T-helper 2 cell treated with Interferon-gamma antibody and Interleukin-4, amounts not matched to agents 100 ng/mL and 5 ng/mL, for 36 hours (primary cell): ENCODE results near the gene YARS1. TPM values are rescaled to one million over a fixed set of nuclear protein-coding genes. Genes with fewer than 3 reads are reported as not detected.

ENCODE experiments used
- intact Hi-C: fragments of 100-400 bp; cut with micrococcal nuclease; formaldehyde crosslinking; loops from one replicate; pipeline ENCODE4 v1.15.1; 2023
- total RNA-seq: library from RNA; stranded (reverse); gene quantifications from 2 replicates; pipeline ENCODE4 v1.2.3, GENCODE V29; 2022

Gene YARS1
- total RNA-seq, 1 donor from 2014 or later: 157 TPM

DNA sequence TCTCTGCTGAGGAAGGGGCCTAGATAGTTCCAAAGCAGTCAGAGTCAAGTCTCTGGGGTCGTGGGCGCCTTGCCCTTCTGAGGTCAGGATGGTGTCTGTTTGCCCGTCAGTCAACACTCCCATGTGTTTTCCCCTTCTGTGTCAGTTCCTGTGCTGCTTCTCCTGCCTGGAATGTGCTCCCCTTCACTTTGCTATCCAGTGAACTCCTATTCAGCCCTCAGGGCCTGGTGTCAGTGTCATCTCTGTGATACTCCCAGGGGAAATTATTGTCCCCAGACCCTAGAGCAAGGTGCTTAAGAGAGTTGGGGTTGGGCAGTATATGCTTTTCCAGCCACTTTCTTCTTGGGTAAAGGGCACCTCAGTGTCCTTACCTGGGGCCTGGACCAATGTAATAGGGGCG lies 68.8 kb downstream of the YARS1 start:
- intact Hi-C loops: no loop called here

DNA sequence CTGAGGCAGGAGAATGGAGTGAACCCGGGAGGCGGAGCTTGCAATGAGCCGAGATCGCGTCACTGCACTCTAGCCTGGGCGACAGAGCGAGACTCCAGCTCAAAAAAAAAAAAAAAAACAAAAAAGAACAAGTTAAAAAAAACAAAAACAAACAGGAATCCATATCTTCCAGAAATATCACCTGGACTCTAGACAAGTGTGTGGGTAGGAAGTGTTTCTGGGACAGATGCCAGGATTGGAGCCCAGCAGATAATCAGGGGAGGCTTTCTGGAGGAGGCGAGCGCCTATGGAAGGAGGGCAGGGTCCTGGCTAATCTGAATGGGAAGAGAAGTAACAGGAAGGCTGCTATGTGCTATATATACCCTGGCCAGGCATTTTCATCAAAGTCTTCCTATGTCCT lies 71.0 kb downstream of the YARS1 start:
- intact Hi-C loops: no loop called here

DNA sequence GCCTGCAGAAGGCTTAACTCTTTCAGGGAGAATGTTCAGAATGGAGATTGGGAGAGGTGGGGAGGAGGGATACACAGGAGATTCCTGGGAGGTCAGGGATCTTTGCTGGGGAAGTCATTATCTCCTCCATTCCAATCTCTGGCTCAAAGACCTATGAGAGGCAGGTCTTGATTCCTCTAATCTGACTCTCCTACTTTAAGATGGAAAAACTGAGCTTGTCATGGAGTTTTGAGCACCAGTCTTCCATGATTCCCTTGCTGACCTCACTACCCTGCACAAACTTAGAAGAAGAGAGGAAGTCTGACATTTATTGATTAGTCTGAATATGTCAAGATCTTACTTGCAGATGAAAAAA lies 73.1 kb downstream of the YARS1 start:
- intact Hi-C loops: no loop called here

DNA sequence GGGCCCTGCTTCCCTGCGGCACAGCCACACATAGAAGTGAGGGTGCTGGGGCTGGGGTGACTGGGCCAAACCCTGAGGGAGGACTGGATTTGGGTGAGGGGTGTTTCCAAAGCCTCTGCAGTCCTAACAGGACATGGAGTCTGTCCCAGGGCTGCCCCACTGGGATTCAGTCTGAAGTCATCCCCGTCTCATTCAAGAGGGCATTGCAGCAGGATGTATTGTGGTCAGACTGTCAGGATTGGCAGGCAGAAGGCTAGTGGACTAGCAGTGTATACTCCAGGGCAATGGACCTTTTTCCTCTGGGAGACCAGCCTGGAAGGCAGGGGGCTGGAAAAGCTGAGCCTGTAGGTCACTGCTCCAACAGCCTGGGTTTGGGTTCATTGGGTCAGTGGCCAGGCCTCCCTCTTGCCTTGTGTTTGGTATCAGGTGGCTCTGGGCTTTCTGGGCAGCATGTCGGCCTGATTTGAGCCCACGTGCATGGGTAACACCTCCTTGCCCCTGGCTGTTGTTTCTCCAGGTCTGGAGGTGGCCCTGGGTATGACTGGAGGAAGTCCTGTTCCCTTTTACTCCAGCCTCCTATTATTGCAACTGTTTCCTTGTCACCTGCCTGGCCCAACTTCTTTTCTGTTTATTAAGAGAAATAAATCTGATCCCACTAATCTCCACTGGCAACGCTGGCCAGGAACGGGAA lies 73.6 kb downstream of the YARS1 start:
- intact Hi-C loops: no loop called here

DNA sequence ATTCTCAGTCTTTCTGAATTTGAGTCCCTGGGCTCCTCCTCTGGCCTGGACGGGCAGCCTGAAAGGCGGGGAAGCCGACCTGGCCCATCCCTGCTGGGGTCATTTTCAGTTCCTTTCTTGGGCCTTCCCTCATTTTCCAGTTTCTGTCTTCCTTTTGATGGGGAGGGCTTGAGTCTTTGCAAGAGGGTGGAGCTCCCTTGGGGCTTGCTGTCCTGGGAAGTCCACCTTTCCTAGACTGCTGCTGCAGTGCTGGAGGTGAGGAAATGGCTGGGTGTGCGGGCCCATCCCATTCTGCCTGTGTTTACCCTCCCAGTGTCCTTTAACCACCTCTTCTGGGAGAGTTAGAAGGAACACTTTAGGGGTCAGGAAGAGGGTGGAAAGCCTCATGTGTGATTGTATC lies 74.2 kb downstream of the YARS1 start:
- intact Hi-C loops: no loop called here

DNA sequence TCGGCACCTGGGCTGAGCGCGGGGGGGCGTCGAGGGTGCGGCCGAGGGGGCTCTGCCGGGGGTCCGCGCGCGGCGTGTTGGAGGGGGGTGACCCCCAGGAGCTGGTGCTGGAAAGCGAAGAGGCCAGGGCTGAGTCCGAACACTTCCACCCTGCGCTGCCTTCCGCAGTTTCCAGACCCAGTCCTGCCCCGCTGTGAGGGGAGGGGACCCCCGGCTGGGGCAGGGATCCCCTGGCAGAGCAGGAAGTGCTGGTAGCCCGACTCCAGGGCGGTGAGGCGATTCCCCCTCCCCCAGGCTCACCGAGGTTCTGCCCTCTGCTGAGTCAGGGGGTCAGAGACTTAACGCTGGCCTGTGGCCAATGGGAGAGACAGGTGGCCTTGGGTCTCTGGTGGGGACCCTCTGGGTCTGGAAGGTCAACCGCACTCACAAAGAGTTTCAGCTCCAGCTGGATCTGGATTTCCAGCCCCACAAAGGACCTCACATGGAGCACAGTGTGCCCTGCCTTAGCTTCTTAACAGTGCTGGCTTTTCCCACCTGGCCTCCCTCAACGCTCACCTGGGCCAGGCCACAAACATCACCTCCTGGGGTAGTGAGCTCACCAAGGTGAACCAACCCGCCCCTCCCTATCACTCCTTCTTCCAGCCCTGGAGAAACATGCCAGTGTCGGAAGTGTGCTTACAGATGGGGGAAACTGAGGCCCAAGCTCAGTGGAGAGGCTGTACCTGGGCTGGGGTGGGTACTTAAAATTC lies 74.8 kb downstream of the YARS1 start:
- intact Hi-C loops: no loop called here

DNA sequence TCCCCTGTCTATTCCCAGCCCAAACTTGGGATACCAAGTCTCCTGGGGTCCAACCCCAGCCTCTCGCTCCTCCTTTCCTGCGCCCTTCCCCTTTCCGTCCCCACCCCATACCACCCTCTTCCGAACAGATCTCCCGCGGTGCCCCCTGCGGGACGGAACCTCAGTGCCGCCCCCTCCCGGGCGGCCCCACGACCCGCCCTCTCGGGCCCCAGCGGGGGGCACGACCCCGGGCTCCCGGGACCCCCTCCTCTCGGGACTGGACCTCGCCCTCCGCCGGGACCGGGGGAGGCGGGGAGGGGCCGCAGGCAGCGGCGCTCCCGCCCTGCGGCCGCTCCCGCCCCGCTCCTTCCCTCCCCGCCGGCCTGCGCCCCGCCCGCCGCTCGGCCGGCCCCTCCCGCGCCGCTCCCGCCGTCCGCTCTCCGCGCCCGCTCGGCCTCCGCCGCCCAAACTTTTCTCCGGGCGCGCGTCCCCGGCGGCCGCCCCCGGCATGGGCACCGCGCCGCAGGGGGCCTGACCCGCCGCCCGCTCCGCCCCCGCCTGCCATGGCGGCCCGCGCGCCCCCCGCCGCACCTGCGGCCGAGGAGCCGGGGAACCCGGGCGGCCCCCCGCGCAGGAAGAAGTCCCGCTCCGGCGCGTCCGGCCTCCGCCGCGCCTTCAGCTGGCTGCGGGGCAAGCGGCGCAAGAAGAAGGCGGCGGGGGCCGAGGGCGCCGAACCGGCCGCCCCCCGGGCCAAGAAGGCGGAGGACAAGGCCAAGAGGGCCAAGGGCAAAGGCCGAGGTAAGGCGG lies 75.6 kb downstream of the YARS1 start:
- intact Hi-C loops: no loop called here

DNA sequence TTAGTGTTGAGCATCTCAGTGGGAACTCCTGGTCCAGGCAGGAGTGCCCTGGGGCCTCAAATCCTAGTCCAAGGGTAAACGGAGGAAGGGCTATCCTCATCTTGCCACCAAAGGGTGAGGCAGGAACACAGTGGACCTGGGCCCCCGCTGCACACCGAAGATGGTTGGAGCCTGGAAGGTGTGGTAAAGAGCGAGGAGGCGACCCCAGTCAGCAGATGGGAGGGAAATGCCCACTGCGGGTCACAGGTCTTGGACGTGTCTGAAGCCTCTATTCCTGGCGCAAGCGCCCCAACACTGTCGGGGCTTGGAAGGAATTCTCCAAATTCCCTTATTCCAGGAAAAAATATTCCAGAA lies 76.1 kb downstream of the YARS1 start:
- intact Hi-C loops: no loop called here

DNA sequence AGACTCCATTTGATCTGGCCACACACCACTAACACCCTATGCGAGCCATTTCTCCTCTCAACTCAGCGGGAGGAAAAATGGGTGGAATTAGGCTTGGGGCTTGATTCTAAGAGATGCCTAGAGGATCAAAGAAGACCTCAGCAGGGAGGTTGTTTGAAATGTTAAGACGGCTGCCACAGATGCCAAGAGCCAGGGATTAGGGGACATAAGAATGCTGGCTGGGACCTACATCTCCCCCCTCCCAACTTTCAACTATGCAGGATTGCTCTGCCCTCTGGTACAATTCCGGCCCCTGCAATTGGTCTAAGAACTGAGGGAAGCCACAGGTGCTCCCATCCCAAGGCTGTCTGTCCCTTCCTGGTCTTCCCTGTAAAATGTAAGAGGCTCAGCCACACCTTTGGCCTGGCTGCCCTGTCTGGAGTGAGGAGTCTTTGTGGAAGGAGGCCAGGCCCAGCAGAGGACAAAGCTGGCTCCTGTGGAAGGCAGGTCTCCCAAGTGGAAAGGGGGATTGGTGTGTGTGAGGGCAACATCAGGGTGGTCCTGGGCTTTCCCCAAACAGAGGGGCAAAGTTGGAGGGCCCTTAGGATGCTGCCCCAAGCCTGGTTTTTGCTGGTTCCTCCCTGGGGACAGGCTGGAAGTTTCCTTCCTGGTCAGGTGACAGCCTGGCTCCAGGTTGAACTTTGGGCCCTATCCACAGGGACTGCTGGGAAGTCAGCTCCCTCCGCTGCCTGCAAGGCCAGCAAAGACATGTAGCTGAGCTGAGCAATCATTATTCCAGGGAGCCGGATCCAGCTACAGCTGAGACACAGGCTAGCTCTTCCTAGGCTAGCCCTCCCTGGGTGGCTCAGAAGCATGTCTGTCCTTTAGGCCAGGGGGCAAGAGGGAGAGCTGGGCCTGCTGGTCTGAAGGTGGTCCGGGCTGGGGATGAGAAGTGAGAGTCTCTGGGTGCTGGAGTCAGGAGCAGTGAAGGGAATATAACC lies 80.1 kb downstream of the YARS1 start:
- intact Hi-C loops: no loop called here

DNA sequence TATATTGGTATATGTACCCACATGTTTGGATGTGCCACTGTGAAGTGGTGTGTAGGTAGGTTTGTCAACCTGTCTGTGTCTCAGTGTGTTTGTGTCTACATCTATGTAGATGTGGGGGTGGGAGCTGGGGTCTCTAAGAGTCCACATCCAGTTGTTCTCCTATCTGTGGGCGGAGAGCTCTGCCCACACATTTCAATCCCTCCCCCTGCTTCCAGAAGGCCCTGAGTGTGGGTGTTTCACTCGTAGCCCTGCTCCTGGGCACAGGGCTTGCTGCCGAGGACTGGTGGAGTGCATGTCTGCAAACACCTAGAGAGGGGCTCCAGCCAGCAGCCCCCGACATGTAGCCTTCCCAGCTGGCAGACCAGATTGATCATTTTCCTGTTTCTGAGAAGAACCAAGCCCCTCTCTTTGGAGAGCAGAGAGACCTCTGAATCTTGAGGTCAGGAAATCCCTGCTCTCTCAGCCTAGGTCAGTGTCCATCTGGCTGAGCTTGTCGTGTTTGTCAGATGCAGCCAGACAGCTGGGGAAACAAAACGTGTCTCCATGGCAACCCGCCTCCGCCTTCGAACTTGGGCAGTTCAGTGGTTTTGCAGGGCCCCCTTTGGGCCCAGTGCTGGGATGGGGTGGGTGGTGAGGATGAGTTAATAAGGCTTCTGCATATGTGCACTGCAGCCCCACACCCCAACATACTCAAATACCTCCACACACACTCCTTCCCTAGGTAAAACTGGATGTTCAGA lies 83.4 kb downstream of the YARS1 start:
- intact Hi-C loops: no loop called here

DNA sequence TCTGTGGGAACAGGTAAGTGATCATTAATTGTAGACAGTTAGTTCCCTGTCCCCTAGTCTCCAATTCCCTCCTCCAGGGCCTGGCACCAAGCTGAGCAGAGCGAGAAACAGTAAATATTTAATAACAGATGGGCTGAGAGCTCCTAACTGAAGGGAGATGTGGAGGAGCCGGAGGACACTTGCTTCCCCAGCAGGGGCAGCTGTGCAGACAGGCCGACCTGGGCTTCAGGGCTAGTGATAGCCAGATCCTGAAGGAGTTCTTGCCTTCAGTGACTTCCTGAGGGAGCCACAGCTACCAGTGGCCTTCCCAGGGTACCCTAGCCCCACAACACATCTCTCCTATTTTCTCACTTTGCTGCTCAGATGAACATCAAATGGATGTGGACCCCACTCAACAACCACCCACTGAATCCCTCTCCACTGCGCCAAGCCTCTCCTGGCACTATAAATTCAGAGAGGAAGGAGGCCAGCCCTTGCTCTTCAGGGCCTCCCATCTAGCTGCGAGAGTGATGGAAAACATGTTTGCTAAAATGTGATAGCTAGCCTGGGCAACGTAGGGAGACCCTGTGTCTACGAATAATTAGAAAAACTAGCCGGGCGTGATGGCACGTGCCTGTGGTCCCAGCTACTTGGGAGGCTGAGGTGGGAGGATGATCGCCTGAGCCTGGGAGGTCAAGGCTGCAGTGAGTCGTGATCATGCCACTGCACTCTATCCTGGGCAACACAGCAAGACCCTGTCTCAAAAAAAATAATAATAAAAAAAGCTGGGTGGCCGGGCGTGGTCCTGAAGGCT lies 87.7 kb downstream of the YARS1 start:
- intact Hi-C loops: no loop called here

DNA sequence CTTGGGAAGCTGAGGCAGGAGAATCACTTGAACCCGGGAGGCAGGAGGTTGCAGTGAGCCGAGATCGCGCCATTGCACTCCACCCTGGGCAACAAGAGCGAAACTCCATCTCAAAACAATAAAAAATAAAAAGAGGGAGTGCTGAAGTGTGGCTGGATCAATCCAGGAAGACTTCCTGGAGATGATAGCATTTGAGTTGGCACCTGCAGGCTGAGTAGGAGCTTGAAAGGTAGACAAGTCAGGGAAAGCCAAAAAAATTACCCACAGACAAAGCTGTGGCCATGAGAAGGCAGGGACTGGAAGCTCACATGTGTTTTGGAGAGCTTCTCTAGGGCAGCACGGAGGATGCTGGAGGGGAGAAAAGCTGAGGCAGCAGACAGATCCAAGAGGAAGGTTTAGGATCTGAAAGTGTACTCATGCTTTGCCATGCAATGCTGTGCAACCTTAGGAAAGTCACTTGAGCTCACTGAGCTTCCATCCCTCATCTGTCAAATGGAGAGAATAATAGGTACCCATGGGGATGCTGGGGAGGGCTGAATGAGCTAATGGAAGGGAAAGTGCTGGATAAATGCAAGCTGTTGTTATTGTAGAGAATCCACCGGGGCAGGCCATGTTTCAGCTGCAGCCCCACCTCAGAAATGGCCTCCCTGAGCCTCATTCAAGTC lies 88.6 kb downstream of the YARS1 start:
- intact Hi-C loops: no loop called here

DNA sequence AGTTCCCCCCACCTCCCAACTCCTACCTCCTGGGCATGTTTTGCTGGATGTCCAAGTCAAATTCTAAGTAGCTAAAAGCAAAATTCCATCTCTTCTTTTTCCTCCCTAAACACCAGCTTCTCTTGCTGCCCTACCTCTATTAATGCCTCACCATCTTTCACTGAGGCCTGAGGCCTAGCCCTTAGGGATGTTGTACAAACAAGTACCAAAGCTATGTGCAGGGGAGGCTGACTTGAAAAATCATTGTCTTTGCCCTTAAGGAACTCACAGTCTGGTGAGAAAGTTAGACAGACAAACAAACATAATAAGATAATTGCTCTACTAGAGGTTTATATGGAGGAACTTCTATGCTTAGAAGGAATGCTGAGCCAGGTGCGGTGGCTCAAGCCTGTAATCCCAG lies 89.3 kb downstream of the YARS1 start:
- intact Hi-C loops: no loop called here

DNA sequence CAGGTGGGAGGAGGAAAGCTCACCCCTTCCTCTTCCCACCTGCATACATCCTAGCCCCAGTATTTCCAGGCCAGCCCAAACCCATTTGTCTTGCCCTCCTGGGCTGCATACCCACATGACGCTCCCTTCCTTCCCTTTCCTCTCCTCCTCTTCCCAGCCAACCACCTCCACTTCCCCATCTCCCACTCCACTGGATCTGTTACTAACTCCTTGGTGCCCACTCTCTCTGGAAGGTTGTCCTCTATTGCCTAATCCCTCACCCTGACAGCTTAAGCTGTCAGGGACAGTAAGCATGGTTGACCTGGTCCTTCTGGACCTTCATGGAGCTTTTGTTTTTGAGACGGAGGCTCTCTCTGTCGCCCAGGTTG lies 91.6 kb downstream of the YARS1 start:
- intact Hi-C loops: no loop called here

Other genes starting within 250 kb of the YARS1 start
- gene ZBTB8OS, start 166.8 kb downstream of the YARS1 start, total RNA-seq: 52.9 and 58.4 TPM in 2 replicates
- 315 and 316 TPM in 2 replicates for gene RBBP4, start 166.2 kb downstream of the YARS1 start, total RNA-seq
- not detected in 2 replicates for gene SYNC, start 114.6 kb downstream of the YARS1 start, total RNA-seq
- 62.0 and 70.3 TPM in 2 replicates for gene S100PBP, start 295 bp upstream of the YARS1 start, total RNA-seq
- not detected in 2 replicates for gene FNDC5, start 53.6 kb upstream of the YARS1 start, total RNA-seq
- 0.18 TPM in 1 of 2 replicates, not detected in the other for gene HPCA, start 69.1 kb upstream of the YARS1 start, total RNA-seq
- gene TMEM54, start 84.0 kb upstream of the YARS1 start, total RNA-seq: not detected in 2 replicates
- 27.1 and 30.3 TPM in 2 replicates for gene RNF19B, start 147.5 kb upstream of the YARS1 start, total RNA-seq
- 227 and 228 TPM in 2 replicates for gene AK2, start 219.5 kb upstream of the YARS1 start, total RNA-seq